NCI-H226 (cell line): ENCODE data around the gene CELF2.

Experiments used
- DNase-seq: peaks from one replicate; pipeline ENCODE4 v3.0.0-alpha.2; 2015

CELF2 gene

DNA sequence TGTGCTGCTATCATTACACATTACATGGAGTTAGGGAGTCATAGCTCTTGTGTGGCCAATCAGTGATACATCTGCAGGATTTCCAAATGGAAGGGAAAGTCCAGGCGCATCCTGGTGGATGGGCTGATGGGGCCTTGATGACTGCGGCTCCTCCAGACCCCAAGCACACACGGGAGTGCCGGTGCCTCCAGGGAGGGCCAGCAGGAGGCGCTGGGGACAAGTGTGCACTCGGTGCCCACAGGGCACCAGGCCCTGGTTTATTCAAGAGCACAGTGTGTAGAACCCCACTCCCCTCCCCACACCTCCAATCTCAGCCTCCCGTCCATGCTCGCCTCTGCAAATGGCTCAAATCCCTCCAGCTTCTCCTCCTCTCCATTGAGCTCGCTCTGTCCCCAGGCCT is 349.8 kb downstream of the CELF2 start:
- DNase-seq: no peak

DNA sequence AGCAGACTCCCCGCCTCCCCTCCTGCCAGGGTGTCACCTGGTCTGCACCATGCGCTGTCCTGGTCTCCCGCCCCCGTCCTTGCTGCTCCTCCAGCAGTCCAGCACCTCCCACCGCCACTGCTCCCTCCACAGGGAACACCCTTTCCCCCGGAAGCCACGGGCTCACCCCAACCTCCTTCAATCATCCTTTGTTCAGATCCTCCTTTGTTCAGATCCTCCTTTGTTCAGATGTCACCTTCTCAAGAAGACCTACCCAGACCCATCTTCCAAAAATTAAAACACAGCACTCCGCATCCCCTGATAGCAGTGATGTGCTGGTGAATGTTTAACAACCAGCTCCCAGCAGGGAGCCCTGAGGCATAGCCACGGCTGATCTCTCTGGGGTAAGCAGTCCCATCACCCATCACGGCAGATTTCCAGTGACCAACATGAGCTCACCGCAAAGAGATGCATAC is 356.1 kb downstream of the CELF2 start:
- DNase-seq: no peak

DNA sequence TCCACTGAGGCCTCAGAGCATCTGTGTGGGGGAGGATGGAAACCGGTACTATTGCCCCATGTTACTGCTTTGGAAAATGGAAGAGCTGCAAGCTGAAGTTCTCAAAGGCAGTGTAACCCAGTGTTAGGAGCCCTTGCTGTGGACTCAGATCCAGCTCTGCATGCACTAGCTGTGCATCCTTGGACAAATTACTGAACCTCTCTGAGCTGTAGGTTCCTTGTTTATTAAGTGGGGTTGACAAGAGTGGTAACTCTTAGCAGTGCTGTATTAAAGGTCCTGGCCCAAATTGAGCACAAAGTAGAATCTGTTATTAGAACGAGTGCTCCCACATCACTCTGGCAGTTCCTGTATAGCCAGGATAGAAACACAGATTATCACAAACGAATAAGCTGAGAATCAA is 359.6 kb downstream of the CELF2 start:
- DNase-seq: no peak

DNA sequence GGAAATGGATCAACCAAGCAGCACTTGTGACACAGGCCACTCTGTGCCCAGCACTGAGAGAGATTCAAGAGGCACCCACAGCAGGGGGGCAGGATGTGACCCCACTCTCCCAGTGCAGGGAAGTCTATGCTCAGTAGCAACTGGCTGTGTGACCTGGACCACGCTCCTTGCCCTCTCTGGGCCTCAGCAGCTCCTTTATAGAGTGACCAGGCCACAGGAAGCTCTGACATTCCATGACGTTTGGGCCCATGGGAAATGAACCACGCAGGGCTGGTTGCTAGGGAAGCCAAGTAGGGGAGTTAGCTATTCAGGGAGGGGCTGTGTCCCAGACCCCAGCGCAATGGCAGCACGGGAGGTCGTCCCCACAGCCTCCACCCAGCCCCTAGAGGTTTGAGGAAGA is 361.2 kb downstream of the CELF2 start:
- no peak for DNase-seq

DNA sequence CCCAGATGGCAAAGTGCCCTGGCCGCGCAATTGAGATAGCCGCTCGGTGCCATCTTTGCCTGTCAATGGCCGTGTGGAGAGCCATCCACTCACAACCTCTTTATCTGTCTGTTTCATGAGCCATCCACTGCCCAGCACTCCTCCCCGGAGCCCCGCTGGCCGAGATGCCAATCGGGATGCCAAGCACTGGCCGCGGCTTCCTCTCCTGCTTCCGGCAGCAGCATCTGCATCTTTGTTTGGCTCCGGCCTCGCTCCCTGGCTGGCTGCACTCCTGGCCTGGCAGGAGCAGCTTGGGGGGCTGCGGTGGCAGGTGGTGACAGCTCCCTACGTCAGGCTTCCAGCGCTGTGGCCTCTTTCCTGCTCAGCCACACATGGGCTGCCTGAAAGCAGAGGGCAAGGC is 362.1 kb downstream of the CELF2 start:
- no peak for DNase-seq

DNA sequence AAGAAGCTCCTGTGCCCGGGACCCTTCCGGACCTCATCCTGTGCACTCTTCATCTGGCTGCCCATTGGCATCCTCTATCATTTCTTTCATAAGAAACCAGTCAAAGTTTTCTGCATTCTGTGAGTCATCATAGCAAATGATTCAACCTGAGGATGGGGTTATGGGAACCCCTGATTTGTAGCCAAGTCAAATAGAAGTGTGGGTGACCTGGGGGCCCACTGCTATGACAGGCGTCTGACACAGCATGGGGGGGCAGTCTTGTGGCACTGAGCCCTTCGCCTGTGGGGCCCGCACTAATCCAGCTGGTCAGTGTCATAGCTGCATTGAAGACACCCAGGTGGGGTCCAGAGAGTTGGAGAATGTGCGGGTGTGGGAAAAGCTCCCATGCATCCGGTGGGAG is 363.4 kb downstream of the CELF2 start:
- no peak for DNase-seq

DNA sequence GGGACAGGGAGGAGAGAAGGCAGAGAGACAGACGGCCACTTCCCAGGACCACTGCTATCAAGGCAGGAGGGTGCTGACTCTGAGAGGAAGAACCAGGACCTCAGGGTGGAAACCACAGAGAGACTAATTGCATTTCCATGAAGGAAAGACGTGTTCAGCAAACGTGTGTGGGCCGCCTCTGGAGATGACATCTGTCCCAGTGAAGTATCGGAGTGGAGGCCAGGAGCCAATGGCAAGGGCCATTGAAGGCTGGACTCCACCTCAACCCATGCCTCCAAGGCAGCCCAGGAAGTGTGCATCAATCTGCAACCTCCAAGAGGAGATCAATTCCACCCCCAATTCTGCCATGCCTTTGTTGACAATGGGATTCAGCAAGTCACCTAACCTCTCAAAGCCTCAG is 363.8 kb downstream of the CELF2 start:
- DNase-seq: no peak

DNA sequence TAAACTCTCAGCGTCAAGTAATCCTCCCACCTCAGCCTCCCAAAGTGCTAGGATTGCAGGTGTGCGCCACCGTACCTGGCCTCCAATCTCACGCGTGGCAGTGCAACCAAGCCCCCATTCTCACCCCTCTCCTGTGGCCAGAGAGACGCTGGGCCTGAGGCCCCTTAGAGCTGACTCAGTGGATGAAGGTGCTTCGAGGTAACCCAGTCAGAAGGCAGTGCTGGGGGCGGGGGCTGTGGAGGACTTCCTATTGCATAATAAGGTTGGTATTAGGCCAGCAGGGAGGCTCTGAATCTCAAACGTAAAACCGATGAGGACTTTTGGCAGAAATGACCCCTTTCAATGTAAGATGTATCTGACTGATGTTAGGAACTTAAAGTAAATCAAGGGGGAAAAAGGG is 364.5 kb downstream of the CELF2 start:
- no peak for DNase-seq

DNA sequence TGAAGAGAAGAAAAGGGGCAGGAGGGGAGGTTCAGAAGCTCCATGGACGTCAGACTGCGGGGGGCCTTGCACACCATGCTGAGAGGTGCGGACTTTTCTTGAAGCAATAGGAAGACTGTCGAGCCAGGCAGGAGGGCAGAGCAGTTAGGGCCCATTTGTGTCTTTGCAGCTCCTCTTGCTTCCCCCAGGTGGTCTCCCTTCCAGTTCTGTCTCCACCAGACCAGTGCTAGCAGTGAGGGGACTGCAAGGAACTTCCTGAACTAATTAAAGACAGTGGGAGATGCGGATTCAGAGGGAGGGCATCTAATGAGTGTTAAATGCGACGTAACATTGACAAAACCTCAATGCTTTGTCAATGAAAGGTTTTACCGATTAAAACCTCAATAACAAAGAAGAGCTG is 368.4 kb downstream of the CELF2 start:
- DNase-seq: no peak
